Gastrocnemius medialis (tissue), 4 donors: ENCODE measurements around the gene NKIRAS2. TPM values are rescaled to one million over a fixed set of nuclear protein-coding genes. Genes with fewer than 3 reads are reported as not detected.

Source experiments
- ATAC-seq, 2 donors: fragments of 150-250 bp; one replicate each; pipeline ENCODE4 v1.9.1; 2016
- DNase-seq, 2 donors: peaks; one replicate each; pipeline ENCODE4 v3.0.0-alpha.2; 2019
- H3K27ac ChIP-seq, 4 donors: fragments of 200-600 bp; sonication (generic); 1 replicate in 1 of 4; 2 replicates in 3 of 4; pipeline ENCODE4 v1.5.1; 2016 to 2018; ENCODE audit warnings: mild to moderate bottlenecking in 2 of 4, moderate library complexity in 1 of 4
- H3K27me3 ChIP-seq, 3 donors: fragments of 200-600 bp; sonication (generic) in 2 of 3; 1 replicate in 1 of 3; 2 replicates in 2 of 3; pipeline versions ENCODE4 v1.5.1 to v1.6.0; 2016 to 2019; ENCODE audit warnings: mild to moderate bottlenecking in 1 of 3, moderate library complexity in 1 of 3
- H3K36me3 ChIP-seq, 2 donors: fragments of 200-600 bp; sonication (generic) in 1 of 2; one replicate each; pipeline ENCODE4 v1.5.1; 2017 to 2018
- H3K4me1 ChIP-seq, 2 donors: fragments of 200-600 bp; sonication (generic) in 1 of 2; one replicate each; pipeline ENCODE4 v1.5.1; 2016 to 2017; ENCODE audit warnings: mild to moderate bottlenecking in 2 of 2
- H3K4me3 ChIP-seq, 4 donors: fragments of 200-600 bp; sonication (generic) in 3 of 4; 1 replicate in 1 of 4; 2 replicates in 3 of 4; pipeline ENCODE4 v1.5.1; 2016 to 2019; ENCODE audit warnings: mild to moderate bottlenecking in 2 of 4
- H3K9me3 ChIP-seq, 3 donors: fragments of 200-600 bp; sonication (generic) in 2 of 3; 1 replicate in 1 of 3; 2 replicates in 2 of 3; pipeline ENCODE4 v1.5.1; 2016 to 2019
- POLR2A ChIP-seq, 2 donors: fragments of 450-650 bp; IDR thresholded peaks; one replicate each; pipeline ENCODE4 v1.6.1; 2017; ENCODE audit warnings: antibody characterized with exemption in 2 of 2, mild to moderate bottlenecking in 2 of 2, moderate library complexity in 2 of 2
- in situ Hi-C, 4 donors: fragments of 200-750 bp; cut with MboI; loops; one replicate each; pipeline versions ENCODE4 v1.15.0 to v1.8.0; 2017; ENCODE audit warnings: low sequenced_read_pairs in 4 of 4
- intact Hi-C: fragments of 100-400 bp; cut with DNase I; formaldehyde crosslinking; loops from one replicate; pipeline ENCODE4 v1.15.1; 2023; ENCODE audit warnings: low total_unique reads
- total RNA-seq, 4 donors: library from RNA; depleted of rRNA; stranded (reverse); fragments of >200 nt; gene quantifications; one replicate each; pipeline versions ENCODE4 v1.1.0 to v1.2.3, GENCODE V29; 2016
- TF ChIP-seq, protein P1 (sequence below), 5 experiments: fragments of 450-650 bp in 3 of 5; fragments of 200-600 bp in 2 of 5; sonication (generic) in 2 of 5; IDR thresholded peaks in 4 of 5; conservative IDR thresholded peaks in 1 of 5; 1 replicate in 4 of 5; 2 replicates in 1 of 5; pipeline ENCODE4 v1.5.1; 2016 to 2019; ENCODE audit warnings: antibody characterized with exemption in 5 of 5, mild to moderate bottlenecking in 3 of 5, moderate library complexity in 3 of 5

Gene NKIRAS2
- total RNA-seq, 4 donors from 2014 or later: 48.8 to 77.0 (median 63.4) TPM

DNA sequence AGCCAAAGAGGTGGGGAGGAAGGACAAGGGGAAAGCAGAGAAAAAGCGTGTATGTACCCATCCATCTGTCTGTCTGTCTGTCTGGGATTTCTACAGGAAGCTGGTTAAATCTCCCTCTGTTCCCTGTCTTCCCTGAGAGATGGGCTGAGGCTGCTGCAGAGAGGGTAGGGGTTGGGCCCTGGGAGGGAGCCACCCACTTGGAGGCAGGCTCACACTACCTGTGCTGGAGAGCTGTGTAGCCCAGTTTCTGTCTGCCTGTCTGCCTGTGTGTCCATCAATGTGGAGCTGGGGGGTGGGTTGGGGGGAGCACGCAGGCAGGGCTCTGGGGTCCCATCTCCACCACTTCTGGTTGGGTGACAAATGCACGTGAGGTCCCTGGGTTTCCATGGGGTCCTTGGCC lies 49.1 kb downstream of the NKIRAS2 start:
- TF ChIP-seq, protein P1, sequence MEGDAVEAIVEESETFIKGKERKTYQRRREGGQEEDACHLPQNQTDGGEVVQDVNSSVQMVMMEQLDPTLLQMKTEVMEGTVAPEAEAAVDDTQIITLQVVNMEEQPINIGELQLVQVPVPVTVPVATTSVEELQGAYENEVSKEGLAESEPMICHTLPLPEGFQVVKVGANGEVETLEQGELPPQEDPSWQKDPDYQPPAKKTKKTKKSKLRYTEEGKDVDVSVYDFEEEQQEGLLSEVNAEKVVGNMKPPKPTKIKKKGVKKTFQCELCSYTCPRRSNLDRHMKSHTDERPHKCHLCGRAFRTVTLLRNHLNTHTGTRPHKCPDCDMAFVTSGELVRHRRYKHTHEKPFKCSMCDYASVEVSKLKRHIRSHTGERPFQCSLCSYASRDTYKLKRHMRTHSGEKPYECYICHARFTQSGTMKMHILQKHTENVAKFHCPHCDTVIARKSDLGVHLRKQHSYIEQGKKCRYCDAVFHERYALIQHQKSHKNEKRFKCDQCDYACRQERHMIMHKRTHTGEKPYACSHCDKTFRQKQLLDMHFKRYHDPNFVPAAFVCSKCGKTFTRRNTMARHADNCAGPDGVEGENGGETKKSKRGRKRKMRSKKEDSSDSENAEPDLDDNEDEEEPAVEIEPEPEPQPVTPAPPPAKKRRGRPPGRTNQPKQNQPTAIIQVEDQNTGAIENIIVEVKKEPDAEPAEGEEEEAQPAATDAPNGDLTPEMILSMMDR (IDR thresholded peaks at IDR 0.05 in 4 of 5, conservative IDR thresholded peaks at IDR 0.05 in 1 of 5): no peak
- no peak for TF ChIP-seq POLR2A (IDR thresholded peaks at IDR 0.05)
- Histone ChIP-seq H3K36me3 (no peaks in the 10 kb centered on the region), H3K4me1 (peaks cover 15 to 16% of the 10 kb centered on the region in 2 donors), H3K9me3 (no peaks in the 10 kb centered on the region), H3K4me3 (no peak overlapping the region), H3K27me3 (no peaks in the 10 kb centered on the region), H3K27ac (peak overlapping the region in 1 of 4 donors; percentile 63)
- no peak for ATAC-seq
- in situ Hi-C loops (loop anchor here in 3 of 4 donors (5.0 to 10.0 kb wide), 2 partner anchors 33 to 46 kb away; partner anchors contain the start of gene DHX58 (in 1 of the 3)), intact Hi-C loops (no loop called here)
- DNase-seq: no peak

DNA sequence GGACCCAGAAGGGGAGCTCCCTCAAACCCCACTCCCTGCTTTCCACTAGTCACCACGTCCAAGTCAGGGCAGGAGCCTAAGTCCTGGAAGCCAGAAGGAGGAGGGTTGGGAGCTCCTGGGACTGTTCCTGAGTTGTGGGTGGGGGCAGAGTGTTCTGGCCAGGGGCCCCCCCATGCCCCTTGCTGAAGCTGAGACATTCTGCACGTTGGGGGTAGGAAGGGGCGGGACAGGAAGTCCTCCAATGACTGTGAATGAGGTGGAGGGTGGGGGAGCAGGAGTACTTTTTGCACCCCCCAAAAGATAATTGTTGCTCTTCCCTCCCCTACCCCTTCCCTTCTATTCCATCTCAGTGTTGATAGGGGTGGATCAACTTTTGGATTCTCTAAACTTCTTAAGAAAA lies 51.9 kb downstream of the NKIRAS2 start:
- Histone ChIP-seq H3K4me1 (peaks cover 12 to 13% of the 10 kb centered on the region in 2 donors), H3K4me3 (peak overlapping the region in 3 of 4 donors; percentile 20 to 51 (median 44)), H3K27ac (no peak overlapping the region), H3K9me3 (no peaks in the 10 kb centered on the region), H3K36me3 (no peaks in the 10 kb centered on the region), H3K27me3 (no peaks in the 10 kb centered on the region)
- no peak for DNase-seq
- in situ Hi-C loops: no loop called here
- ATAC-seq: no peak
- intact Hi-C loops: no loop called here
- TF ChIP-seq, protein P1 (IDR thresholded peaks at IDR 0.05 in 4 of 5, conservative IDR thresholded peaks at IDR 0.05 in 1 of 5): no peak
- no peak for TF ChIP-seq POLR2A (IDR thresholded peaks at IDR 0.05)

DNA sequence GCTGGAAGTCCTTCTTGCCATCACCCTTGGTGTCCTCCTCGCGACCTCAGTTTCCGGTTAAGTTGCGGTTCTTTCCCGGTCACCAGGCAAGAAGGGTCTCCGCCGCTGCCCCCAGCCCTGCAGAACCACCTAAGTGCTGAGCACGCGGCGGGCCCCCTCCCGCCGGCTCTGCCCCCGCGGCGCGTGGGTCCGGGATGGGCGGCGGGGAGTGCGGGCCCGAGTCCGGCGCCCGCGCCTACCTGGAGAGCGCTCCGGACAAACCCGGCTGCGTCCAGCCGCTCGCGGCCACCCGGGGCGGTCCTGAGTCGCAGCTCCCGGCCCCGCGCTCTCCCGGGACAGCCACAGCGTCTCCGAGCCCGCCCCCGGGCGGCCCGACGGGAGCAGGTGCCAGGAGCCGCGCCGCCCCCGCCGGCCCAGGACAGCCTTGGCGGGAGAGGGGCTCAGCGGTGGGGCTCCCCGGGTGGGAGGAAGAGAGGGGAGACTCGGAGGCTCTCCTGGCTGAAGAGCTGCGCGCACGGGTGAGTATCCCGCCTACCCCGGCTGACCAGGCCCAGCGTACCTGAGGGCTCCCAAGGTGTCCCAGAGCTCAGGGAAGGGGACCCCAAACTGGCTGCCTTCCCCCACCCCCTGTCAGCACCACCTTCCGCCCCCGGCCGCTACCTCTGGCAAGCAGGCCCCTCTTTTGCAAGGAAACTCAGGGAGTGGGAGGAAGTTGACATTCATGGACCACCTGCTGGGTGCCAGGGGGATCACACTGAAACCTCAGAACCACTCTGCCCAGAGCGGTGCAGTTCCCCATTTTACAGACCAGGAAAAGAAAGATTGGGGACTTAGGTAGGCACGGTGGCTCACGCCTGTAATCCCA lies 52.7 kb downstream of the NKIRAS2 start:
- H3K27ac ChIP-seq: no peak overlapping the region
- peak overlapping the region; percentile 10 to 51 (median 32) for H3K4me3 ChIP-seq
- DNase-seq (no peak), ATAC-seq (no peak)
- TF ChIP-seq, protein P1 (IDR thresholded peaks at IDR 0.05 in 4 of 5, conservative IDR thresholded peaks at IDR 0.05 in 1 of 5): peak in 1 of 5 experiments; percentile 14
- no peak for TF ChIP-seq POLR2A (IDR thresholded peaks at IDR 0.05)
- peaks cover 18 to 19% of the 10 kb centered on the region in 2 donors for H3K4me1 ChIP-seq
- intact Hi-C loops: no loop called here
- no peaks in the 10 kb centered on the region for H3K36me3 ChIP-seq
- in situ Hi-C loops: no loop called here
- H3K27me3 ChIP-seq: no peaks in the 10 kb centered on the region
- no peaks in the 10 kb centered on the region for H3K9me3 ChIP-seq

Other genes with a start within 250 kb of the NKIRAS2 start
- gene JUP, start 233.4 kb upstream of the NKIRAS2 start, total RNA-seq: 100 to 1,000 TPM in 3 of 4 donors, 10 to 100 TPM in 1; 88.8 to 135 (median 113) TPM
- gene P3H4, start 208.1 kb upstream of the NKIRAS2 start, total RNA-seq: 1 to 10 TPM; 1.8 to 4.0 (median 2.9) TPM
- 10 to 100 TPM in 2 of 4 donors, 1 to 10 TPM in 2; 7.0 to 12.9 (median 9.7) TPM for gene FKBP10, start 207.1 kb upstream of the NKIRAS2 start, total RNA-seq
- gene NT5C3B, start 183.9 kb upstream of the NKIRAS2 start, total RNA-seq: 10 to 100 TPM; 13.8 to 27.6 (median 23.1) TPM
- under 1 TPM in 1 of 4 donors, not detected in 3; 0.31 TPM for gene KLHL10, start 182.3 kb upstream of the NKIRAS2 start, total RNA-seq
- 1 to 10 TPM; 2.2 to 4.7 (median 3.8) TPM for gene KLHL11, start 154.7 kb upstream of the NKIRAS2 start, total RNA-seq
- 10 to 100 TPM; 20.8 to 35.0 (median 30.7) TPM for gene ACLY, start 101.1 kb upstream of the NKIRAS2 start, total RNA-seq
- 1 to 10 TPM in 1 of 4 donors, under 1 TPM in 2, not detected in 1; 0.13 to 1.3 (median 0.20) TPM for gene ODAD4, start 89.5 kb upstream of the NKIRAS2 start, total RNA-seq
- 10 to 100 TPM; 15.1 to 26.2 (median 20.4) TPM for gene CNP, start 53.3 kb upstream of the NKIRAS2 start, total RNA-seq
- 10 to 100 TPM; 64.4 to 78.9 (median 66.4) TPM for gene DNAJC7, start 2.7 kb upstream of the NKIRAS2 start, total RNA-seq
- gene C17orf113, start 30.5 kb downstream of the NKIRAS2 start, total RNA-seq: under 1 TPM; 0.13 to 0.86 (median 0.38) TPM
- gene ZNF385C, start 78.4 kb downstream of the NKIRAS2 start, total RNA-seq: under 1 TPM in 2 of 4 donors, not detected in 2; 0.26 to 0.78 TPM
- gene DHX58, start 92.6 kb downstream of the NKIRAS2 start, total RNA-seq: 1 to 10 TPM; 1.1 to 4.4 (median 3.1) TPM
- gene KAT2A, start 101.3 kb downstream of the NKIRAS2 start, total RNA-seq: 10 to 100 TPM in 1 of 4 donors, 1 to 10 TPM in 3; 1.8 to 15.0 (median 6.3) TPM
- not detected for gene HSPB9, start 102.7 kb downstream of the NKIRAS2 start, total RNA-seq
- gene RAB5C, start 134.9 kb downstream of the NKIRAS2 start, total RNA-seq: 10 to 100 TPM; 33.0 to 42.5 (median 37.6) TPM
- gene KCNH4, start 161.1 kb downstream of the NKIRAS2 start, total RNA-seq: not detected
- gene HCRT, start 165.4 kb downstream of the NKIRAS2 start, total RNA-seq: not detected
- gene GHDC, start 174.4 kb downstream of the NKIRAS2 start, total RNA-seq: 10 to 100 TPM; 13.8 to 20.0 (median 18.2) TPM